Right renal cortex interstitium (tissue), 3 donors: ENCODE results near the gene UBE2F. TPM values are rescaled to one million over a fixed set of nuclear protein-coding genes. Genes with fewer than 3 reads are reported as not detected.
"Not testable (repeated sequence)": the region's sequence is repeated elsewhere in the genome, so short reads cannot be mapped to it uniquely, and the experiment has no call there.

Source experiments
- DNase-seq, 3 donors: peaks; one replicate each; pipeline ENCODE4 v3.0.0-alpha.2; 2013; ENCODE audit warnings: low read depth in 3 of 3, low spot score in 2 of 3
- polyA plus RNA-seq, 3 donors: library from polyadenylated mRNA; unstranded; fragments of 120-200 nt; gene quantifications; one replicate each; pipeline ENCODE4 v1.2.1, GENCODE V29; 2013; ENCODE audit not compliant: insufficient read length in 3 of 3

The UBE2F gene
- polyA plus RNA-seq, 3 donors = 42.7 to 47.3 (median 45.3) TPM

- no peak for DNase-seq
These were observed 75.3 kb downstream of the UBE2F start for GRCh38 chr2:238042090-238042489.

DNA sequence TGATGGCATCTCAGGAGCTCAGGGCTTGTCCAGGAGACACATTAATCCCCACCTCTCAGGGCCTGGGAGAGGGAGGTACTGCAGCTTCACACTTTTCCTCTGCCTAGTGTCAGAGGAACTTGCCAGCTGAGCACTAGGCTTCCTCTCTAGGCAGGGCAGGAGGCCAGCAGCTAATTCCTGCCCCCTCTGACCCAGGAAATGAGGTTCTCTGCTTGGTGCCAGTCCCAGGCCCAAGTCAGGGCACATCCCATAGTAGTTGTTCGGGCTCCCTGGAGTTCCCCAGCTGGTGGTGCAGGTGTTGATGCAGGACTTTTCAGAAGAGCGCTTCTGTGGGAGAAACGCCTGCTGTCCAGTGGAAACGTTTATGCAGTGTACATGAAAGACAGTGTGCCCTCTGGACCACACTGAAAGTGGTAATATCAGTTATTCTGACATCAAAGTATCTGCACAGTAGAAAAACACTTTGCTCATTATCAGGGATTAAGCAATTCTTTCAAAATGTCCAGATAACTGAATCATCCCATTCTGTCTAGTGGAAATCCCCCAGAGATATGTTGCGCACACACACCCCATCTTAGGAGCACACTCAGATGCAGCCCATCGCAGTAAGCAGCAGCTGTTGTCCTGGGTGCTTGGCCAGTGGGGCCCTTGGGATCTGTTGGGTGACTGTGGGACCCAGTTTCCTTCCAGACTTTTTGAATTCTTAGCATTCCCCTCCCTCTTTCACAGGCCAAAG lies 76.2 kb downstream of the UBE2F start:
- DNase-seq = no peak

DNA sequence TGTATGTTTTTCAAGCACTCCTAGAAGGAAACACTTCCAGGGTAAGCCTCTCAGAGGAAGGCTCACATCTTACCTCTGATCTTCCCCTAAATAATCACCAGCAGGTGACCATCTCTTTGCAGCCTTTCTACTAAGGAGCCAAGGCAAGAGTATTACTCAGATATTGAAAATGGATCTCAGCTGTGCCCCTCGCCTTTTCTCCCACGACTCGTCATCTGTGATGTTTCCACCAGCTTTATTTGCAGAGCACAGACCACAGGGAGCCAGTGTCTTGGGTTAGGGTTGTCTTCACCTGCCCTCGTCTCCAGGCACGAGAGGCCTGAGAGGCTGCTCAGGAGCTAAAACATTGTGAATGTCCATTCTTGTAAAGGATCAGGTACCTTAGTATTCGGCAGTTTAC lies 77.0 kb downstream of the UBE2F start:
- DNase-seq = no peak

DNA sequence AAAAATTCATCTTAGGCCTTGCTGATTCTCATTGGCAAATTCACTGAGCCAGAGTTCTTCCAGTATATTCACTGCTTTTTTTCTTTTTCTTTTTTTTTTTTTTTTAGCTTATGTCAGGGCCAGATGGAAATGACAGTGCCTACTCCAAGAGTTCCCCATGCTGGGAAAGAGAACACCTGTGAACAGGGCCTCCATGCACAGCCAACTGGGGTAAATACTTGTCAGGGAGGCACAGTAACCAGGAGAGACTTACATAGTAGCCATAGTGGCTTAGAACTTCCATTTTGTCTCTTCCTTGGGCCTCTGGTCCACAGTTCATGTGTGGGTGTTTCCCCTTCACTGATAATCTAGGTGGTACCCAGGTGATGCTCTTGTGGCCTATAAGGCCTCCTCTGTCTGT lies 78.8 kb downstream of the UBE2F start:
- DNase-seq = no peak

GRCh38 chr2:238046725-238047270 lies 80.0 kb downstream of the UBE2F start:
- DNase-seq = no peak

GRCh38 chr2:238053191-238053776 lies 86.5 kb downstream of the UBE2F start:
- DNase-seq = no peak

DNA sequence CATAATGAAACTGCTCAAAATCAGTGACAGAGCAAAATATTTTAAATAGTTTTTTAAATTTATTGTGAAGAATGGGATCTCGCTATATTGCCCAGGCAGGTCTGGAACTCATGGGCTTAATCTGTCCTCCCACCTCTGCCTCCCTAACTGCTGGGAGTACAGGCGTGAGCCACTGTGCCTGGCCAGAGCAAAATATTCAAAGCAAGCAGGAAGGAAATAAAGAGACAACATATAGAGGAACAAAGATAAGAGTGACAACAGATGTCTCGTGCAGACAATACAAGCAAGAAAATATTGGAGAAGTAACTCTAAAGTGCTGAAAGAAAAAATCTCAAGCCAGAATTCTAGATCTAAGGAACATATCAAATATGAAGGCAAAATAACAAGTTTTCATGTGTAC lies 89.0 kb downstream of the UBE2F start:
- DNase-seq = no peak

DNA sequence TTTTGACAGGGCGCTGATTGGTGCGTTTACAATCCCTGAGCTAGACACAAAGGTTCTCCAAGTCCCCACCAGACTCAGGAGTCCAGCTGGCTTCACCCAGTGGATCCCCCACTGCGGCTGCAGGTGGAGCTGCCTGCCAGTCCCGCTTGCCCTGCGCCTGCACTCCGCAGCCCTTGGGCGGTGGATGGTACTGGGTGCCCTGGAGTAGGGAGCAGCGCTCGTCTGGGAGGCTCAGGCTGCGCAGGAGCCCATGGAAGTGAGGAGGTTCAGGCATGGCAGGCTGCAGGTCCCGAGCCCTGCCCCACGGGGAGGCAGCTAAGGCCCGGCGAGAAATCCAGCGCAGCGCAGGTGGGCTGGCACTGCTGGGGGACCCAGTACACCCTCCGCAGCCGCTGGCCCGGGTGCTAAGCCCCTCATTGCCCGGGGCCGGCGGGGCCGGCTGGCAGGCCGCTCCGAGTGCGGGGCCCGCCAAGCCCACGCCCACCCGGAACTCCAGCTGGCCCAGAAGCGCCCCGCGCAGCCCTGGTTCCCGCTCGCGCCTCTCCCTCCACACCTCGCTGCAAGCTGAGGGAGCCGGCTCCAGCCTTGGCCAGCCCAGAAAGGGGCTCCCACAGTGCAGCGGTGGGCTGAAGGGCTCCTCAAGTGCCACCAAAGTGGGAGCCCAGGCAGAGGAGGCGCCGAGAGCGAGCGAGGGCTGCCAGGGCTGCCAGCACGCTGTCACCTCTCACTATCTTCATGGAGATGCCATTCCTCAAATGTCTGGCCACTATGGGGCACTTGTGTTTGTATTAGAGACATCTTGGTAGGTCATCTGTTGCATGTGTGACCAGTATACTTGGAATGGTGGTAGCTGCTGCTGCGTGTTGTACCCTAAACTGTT lies 91.1 kb downstream of the UBE2F start:
- DNase-seq = not testable (repeated sequence)

DNA sequence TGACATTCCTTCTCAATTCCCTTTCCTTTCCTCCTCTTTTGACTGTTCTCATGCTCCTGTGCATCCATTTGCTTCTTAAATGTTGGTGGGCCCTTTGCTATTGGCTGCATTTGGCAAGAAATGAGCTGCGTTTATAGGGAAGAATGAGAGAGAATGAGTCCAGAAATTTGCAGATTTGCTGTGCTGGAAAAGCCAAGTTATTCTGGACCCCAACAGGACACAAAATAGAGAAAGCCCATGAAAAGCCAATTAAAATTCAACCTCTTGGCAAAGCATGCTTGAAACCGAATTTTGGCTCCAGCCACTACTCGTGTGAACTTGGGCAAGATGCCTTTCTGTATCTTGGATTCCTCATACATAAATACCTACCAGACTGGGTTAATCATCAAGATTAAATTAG lies 92.7 kb downstream of the UBE2F start:
- DNase-seq = no peak

DNA sequence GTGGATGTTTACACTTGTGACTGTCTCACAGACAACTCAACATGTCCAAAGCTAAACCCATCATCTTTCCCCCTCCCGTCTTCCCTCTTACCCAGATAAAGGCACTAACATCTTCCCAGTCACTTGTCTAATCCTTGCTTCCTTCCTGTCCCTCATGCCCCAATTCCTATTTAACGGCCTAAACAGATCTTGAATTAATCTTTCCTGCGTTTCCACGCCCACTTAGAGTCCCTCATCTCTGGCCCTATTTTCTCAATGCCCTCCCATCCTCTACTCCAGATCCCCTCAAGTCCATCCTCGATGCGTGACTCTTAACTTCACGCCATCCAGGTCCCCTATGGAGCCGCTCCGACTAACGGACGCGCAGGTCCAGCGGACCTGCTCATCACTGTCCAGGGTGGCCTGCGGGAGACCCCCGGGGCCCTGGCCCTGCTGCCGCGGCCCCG lies 93.3 kb downstream of the UBE2F start:
- DNase-seq = peak in 2 of 3 donors; percentile 17 to 27

- DNase-seq = peak; percentile 84 to 95 (median 93)
These were observed 93.9 kb downstream of the UBE2F start, which contains the start of gene SCLY for GRCh38 chr2:238060542-238061314. SCLY (plus strand) TSS chr2:238061001; CDS start chr2:238061055, 54 bp downstream.

DNA sequence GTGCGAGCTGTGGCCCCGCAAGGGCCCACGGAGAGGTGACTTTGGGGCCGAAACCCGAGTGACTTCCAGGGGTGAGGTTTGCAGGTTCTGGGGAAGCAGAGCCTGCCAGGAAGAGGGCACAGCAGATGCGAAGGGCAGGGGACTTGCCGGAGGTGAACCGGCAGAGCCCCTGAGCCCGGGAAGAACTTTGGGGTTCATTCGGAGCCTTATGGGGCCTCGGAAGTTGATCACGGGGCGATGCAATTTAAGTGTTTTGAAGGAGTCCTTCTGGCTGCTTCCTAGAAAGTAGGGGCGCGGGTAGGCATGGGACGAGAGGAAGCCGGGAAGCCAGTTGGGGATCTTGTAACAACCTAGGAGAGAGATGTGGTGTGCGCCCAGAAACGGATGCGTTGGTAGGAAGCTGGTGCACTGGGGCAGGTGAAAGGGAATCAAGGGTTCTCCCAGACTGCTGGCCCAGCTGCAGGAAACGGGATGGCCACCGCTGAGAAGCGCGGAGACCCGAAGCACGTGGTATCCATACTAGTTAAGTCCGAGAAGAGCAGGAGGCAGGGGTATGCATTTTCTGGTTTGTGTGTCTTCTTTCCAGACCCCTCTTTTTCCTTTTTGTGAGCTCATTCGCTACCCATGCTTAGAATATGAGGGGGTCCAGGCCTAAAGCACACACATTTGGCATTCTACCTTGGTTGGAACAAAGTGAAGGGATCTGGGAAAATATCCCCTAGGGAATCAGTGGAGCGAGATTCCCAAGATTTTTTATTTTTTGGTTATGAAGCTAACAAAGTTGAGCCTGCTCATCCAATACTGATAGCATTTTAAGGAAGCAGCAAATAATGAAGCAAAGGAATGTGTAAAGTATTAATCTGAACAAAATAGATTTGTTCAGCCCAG lies 94.7 kb downstream of the UBE2F start:
- peak in 2 of 3 donors; percentile 7 to 12 for DNase-seq

- DNase-seq = no peak
These were observed 96.8 kb downstream of the UBE2F start for GRCh38 chr2:238063414-238064189.

- DNase-seq = no peak
These were observed 97.6 kb downstream of the UBE2F start for GRCh38 chr2:238064376-238064775.

DNA sequence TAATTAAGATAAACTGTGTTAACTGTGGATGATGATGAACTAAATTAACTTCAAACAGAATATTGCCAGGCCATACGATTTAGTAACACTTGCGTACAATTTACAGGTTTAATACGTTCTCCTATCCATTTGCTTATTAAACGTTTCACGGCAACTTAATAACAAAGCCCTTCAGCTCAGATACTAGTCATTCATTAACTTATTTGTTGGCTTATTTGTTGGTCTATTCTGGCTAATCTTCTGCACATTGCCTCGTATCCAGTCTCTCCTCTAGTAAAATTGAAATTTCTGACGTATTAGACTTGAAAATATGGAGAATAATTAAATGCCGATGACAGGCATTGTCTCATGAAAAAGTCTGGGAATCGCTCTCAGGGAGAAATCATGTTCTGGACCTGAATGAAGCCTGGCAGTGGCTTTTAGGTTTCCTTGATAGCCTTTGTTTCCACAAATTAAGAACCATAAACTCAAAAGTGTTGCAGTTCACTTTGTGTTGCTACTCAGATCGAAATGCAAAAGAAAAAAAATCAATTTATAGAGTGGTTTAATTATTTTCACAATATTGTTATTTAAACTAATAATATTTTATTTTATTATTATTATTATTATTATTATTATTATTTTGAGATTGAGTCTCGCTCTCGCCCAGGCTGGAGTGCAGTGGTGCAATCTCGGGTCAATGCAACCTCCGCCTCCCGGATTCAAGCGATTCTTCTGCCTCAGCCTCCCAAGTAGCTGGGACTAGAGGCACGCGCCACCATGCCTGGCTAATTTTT lies 98.4 kb downstream of the UBE2F start:
- DNase-seq = no peak

- no peak for DNase-seq
These were observed 99.4 kb downstream of the UBE2F start for GRCh38 chr2:238066218-238066617.

GRCh38 chr2:238066718-238067117 lies 99.9 kb downstream of the UBE2F start:
- not testable (repeated sequence) for DNase-seq

GRCh38 chr2:238067939-238068338 lies 101.1 kb downstream of the UBE2F start:
- DNase-seq = no peak
